Measurements from ENCODE around the gene TTC28. TPM values are rescaled to one million over a fixed set of nuclear protein-coding genes. Genes with fewer than 3 reads are reported as not detected.

Gene TTC28
- total RNA-seq, 2 experiments from 2014 or later: 0.71 to 0.97 TPM

DNA sequence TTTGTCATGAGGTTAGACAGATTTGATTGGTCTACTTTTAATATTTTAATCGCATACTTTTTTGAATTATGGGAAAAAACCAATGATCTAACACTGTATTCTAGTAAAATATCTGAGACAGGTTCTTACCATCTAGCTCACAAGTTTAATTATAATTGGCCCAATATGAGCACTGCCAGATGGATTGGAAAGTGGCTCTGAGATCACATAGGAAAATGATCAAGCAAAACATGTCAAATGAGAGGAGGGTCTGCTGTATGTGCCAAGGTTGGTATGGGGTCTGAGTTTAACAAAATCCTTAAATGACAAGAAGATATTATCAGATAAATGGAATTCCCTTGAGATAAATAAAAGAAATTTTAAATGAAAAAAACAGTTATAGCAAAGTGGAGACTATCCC is 264.7 kb downstream of the TTC28 start:
- no peaks in the 10 kb centered on the region for H3K4me1 Mint-ChIP-seq
- DNase-seq: no peak

DNA sequence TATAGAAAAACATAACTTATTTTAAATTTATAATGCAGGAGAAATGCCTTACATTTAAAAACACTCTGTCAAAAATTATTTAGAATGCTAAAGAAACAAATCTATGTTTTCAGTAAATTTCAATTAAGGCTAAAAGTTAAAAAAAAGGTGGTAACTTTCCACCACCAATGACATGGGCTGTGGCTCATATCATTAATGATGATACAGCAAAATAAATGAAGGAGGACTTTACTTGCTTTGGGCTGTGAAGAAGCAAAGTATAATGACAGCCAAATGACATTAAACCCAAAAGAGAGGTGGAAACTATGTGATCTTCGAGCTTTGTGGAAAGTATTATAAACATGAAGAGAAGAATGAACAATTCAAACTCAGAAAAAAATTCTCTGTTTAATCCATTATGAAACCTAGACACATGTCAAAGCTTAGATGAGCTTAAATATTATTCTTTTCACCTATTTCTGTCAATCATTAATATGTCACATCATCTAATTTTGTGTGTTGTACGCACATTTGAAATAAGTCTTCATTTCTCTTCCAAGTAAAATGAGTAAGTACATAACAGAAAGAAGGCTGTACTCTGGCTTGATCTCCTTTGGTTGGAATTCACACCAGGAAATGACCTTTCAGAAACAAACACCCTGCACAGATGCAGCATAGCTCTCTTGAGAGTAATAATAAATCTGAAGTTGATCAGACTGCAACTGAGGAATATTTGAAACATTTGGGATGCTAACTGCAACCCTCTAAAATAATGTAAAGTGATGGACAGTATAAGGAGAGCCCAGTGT is 265.8 kb downstream of the TTC28 start:
- POLR2A ChIA-PET: no interaction called here
- DNase-seq (no peak), ATAC-seq (ENCODE audit: low read depth) (no peak)
- no peaks in the 10 kb centered on the region for H3K4me1 Mint-ChIP-seq
- H3K4me3 Mint-ChIP-seq: no peak overlapping the region
- peaks cover 5% of the 10 kb centered on the region for H3K27me3 Mint-ChIP-seq
- no peak overlapping the region for H3K27ac Mint-ChIP-seq
- H3K9me3 Mint-ChIP-seq: no peaks in the 10 kb centered on the region
- no peaks in the 10 kb centered on the region for H3K36me3 Mint-ChIP-seq

More for the DNA sequence above, 264.7 kb downstream of the TTC28 start:
- H3K27me3 Mint-ChIP-seq: peaks cover 8% of the 10 kb centered on the region
- H3K9me3 Mint-ChIP-seq: no peaks in the 10 kb centered on the region
- no peak for ATAC-seq (ENCODE audit: low read depth)
- H3K27ac Mint-ChIP-seq: no peak overlapping the region
- POLR2A ChIA-PET: no interaction called here
- no peak overlapping the region for H3K4me3 Mint-ChIP-seq
- H3K36me3 Mint-ChIP-seq: no peaks in the 10 kb centered on the region

DNA sequence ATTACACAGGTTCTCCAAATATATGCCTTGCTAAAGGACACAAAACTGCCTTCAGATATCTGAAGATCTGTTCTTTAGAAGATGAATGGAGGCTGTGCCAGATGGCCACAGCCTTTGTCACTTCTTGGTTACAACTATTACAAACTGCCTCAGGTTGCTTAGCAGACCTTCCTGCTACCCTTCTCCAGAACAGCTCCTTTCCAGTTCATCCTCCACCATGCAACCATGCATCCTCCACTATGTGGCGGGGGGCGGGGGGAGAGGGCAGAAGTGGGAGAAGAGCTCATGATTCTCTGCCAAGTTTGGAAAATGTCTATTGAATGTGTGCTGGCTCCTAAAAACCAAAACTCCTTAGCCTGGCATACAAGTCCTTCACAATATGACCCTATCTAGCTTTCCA is 267.5 kb downstream of the TTC28 start:
- Mint-ChIP-seq H3K27ac (no peak overlapping the region), H3K36me3 (no peaks in the 10 kb centered on the region), H3K4me3 (no peak overlapping the region), H3K9me3 (no peaks in the 10 kb centered on the region), H3K27me3 (peaks cover 3% of the 10 kb centered on the region), H3K4me1 (no peaks in the 10 kb centered on the region)
- no peak for DNase-seq
- no peak for ATAC-seq (ENCODE audit: low read depth)
- POLR2A ChIA-PET: interaction anchor here (0.6 kb wide), 1 partner anchor 1438 kb away, joined by 4 read pairs; no protein-coding TSS in a partner anchor

DNA sequence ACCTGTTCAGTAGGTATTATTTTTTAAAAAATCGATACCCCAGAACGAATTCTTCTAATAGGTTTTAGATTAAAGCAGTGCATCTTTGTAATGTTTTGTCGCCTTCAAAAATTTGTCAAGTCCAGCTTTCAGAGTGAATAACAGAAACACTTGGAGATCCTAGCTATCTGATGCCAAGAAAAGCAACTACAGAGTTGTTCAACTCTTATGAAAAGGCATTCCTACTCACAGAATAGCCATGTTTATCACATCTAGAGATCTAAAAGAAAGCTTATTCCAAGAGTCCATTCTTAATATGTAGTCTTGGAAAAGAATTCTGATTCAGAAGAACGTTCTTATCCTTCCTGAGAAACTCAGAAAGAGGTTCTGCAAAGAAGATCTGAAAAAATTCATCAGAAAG is 268.5 kb downstream of the TTC28 start:
- Mint-ChIP-seq H3K4me3 (no peak overlapping the region), H3K27ac (no peak overlapping the region), H3K36me3 (no peaks in the 10 kb centered on the region), H3K9me3 (no peaks in the 10 kb centered on the region), H3K27me3 (no peaks in the 10 kb centered on the region), H3K4me1 (no peaks in the 10 kb centered on the region)
- POLR2A ChIA-PET: no interaction called here
- no peak for ATAC-seq (ENCODE audit: low read depth)
- no peak for DNase-seq

DNA sequence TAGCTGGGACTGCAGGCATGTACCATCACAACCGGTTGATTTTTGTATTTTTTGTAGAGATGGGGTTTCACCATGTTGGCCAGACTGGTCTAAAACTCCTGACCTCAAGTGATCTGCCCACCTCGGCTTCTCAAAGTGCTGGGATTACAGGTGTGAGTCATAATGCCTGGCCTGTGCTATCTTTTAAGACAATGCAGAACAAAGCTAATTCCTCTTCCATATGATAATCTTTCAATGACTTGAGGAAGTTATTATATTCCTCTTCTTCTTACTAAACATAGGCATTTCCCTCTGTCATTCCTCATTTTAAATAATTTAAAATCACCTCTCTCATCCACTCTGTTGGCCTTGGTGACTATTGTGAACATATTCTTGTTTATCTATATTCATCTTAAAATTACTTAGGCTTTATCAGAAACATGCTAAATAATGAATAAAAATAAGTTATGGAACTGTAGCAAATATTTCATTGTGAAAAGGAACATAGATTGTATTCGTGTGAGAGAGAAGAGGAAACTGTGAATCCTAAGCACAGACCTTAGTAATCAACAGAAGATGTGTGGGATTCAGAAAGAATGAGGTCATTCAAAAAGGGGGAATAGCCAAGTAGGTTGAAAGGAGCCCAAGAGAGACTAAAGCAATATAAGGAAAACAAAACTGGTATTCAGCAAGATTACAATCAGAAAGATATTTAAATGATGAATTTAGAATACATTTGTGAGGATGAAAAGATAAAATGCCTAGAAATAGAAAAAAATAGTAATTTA is 269.4 kb downstream of the TTC28 start:
- H3K4me3 Mint-ChIP-seq: no peak overlapping the region
- POLR2A ChIA-PET: no interaction called here
- DNase-seq: no peak
- H3K9me3 Mint-ChIP-seq: peaks cover 1% of the 10 kb centered on the region
- H3K27ac Mint-ChIP-seq: no peak overlapping the region
- no peaks in the 10 kb centered on the region for H3K27me3 Mint-ChIP-seq
- no peak for ATAC-seq (ENCODE audit: low read depth)
- H3K4me1 Mint-ChIP-seq: no peaks in the 10 kb centered on the region
- H3K36me3 Mint-ChIP-seq: peaks cover 1% of the 10 kb centered on the region

DNA sequence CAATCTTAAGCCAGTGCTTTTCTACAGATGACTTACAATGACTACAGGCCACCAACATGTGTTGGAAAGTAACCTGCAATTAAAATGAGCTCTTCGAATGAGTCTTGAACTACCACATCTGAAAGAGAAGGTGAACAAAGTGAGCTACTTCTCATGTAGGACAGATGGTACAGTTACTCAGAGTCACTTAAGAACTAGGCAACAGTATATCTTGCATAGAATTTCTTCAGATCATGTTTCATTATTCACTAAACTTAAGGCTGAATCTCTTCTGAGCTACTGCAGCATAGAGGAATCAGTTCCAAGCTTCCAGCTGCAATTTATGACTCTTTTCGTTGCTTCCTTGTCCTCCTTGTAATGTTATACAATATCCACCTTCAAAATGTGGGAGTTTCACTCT is 270.9 kb downstream of the TTC28 start:
- Mint-ChIP-seq H3K36me3 (peaks cover 2% of the 10 kb centered on the region), H3K27ac (no peak overlapping the region), H3K4me1 (no peaks in the 10 kb centered on the region), H3K27me3 (no peaks in the 10 kb centered on the region), H3K9me3 (peaks cover 4% of the 10 kb centered on the region), H3K4me3 (no peak overlapping the region)
- POLR2A ChIA-PET: no interaction called here
- ATAC-seq (ENCODE audit: low read depth): no peak
- DNase-seq: no peak

DNA sequence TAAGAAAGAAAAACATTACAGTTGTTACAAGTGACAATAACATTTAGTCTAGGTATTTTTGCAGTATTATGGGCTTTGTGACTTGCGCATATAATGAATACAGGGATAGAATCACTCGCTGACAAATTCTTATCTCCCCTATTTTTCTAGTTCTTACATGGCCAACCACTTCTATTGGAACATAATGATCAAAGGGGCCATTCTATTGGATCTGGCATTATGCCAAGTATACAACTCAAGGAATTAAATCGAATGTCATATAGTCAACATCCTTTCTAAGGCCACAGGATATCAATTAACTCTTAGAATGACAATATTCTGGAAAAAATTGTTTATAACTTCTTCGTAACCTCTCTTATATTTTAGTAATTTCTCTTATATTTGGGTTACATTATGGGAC is 272.0 kb downstream of the TTC28 start:
- no peaks in the 10 kb centered on the region for H3K4me1 Mint-ChIP-seq
- no peak for ATAC-seq (ENCODE audit: low read depth)
- H3K27ac Mint-ChIP-seq: no peak overlapping the region
- POLR2A ChIA-PET: no interaction called here
- no peaks in the 10 kb centered on the region for H3K27me3 Mint-ChIP-seq
- H3K36me3 Mint-ChIP-seq: peaks cover 2% of the 10 kb centered on the region
- H3K4me3 Mint-ChIP-seq: no peak overlapping the region
- DNase-seq: no peak
- peaks cover 4% of the 10 kb centered on the region for H3K9me3 Mint-ChIP-seq

DNA sequence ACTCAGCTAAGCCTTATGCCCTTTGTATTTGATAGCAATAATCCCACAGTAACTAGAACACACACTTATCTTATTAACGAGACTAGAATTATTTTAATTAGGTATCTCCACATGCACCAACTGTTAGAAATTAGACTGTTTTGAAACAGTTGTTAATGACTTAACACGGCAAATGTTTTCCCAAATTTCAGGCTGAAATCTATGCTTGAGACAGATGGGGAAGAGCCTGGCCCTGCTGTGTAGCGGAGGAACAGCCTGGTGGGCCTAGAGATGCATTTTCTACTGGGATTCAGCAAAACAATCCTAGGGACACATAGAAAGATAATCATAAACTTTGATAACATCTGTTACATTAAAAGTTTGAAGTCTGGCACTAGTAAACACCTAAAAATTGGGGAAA is 273.4 kb downstream of the TTC28 start:
- no peaks in the 10 kb centered on the region for H3K27me3 Mint-ChIP-seq
- H3K4me1 Mint-ChIP-seq: no peaks in the 10 kb centered on the region
- peaks cover 4% of the 10 kb centered on the region for H3K9me3 Mint-ChIP-seq
- ATAC-seq (ENCODE audit: low read depth) (no peak), DNase-seq (no peak)
- no peak overlapping the region for H3K27ac Mint-ChIP-seq
- POLR2A ChIA-PET: no interaction called here
- no peak overlapping the region for H3K4me3 Mint-ChIP-seq
- H3K36me3 Mint-ChIP-seq: peaks cover 2% of the 10 kb centered on the region

DNA sequence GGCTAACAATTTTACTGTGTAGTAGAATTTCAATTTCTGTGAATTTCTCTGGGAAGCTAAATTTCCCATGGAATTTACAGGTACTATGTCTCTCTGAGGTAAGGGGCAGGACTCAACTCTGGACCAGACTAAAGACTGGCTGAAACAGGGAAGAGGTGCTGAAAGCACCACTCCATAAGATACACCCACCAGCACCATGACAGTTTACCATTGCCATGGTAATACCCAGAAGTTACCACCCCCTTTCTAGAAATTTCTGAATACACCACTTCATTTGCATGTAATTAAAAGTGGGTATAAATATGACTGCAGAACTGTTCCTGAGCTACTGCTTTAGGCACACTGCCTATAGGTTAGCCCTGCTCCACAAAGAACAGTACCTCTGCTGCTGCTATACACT is 274.1 kb downstream of the TTC28 start:
- no peak for DNase-seq
- Mint-ChIP-seq H3K9me3 (peaks cover 6% of the 10 kb centered on the region), H3K27ac (no peak overlapping the region), H3K4me3 (no peak overlapping the region), H3K4me1 (no peaks in the 10 kb centered on the region), H3K36me3 (peaks cover 2% of the 10 kb centered on the region), H3K27me3 (no peaks in the 10 kb centered on the region)
- POLR2A ChIA-PET: no interaction called here
- ATAC-seq (ENCODE audit: low read depth): no peak

DNA sequence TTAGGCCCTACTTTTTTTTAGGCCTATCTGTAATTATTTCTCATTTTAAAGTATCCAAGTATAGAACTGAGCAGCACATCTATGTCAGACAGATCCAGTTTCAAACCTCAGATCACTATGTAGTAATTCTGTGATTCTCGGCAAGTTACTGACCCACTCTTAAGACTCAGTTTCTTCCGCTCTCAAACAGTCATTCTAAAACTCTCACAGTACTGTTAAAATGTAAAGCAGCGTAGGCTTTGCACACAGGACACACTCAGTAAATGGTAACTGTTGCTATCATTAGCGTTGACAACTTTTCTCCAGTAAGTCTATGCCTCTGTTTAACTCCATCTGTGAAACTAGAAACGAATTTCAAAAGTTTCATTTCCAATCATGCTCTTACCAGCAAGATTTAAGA is 277.1 kb downstream of the TTC28 start:
- peaks cover 6% of the 10 kb centered on the region for H3K9me3 Mint-ChIP-seq
- H3K36me3 Mint-ChIP-seq: peaks cover 2% of the 10 kb centered on the region
- peaks cover 6% of the 10 kb centered on the region for H3K4me1 Mint-ChIP-seq
- ATAC-seq (ENCODE audit: low read depth) (no peak), DNase-seq (no peak)
- no peak overlapping the region for H3K27ac Mint-ChIP-seq
- H3K27me3 Mint-ChIP-seq: no peaks in the 10 kb centered on the region
- no peak overlapping the region for H3K4me3 Mint-ChIP-seq
- POLR2A ChIA-PET: no interaction called here

DNA sequence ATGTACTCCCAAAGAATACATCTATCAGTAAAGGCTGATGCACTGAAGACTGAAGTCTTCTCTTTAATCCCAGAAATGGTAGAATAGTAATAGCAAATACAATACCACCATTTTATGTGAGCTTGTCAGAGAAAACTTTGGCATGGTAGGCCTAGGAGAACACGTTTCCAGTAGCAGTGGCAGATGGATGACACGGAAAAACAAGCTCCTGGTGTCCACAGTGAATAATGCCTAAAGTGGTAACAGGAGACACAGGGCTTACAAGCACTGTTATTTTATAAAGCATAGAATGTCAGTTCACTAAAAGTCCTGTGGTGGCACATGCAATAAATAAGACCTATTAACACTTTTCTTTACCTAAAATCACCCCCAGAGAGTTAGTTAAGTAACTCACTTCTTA is 277.6 kb downstream of the TTC28 start:
- peaks cover 10% of the 10 kb centered on the region for H3K4me1 Mint-ChIP-seq
- no peaks in the 10 kb centered on the region for H3K27me3 Mint-ChIP-seq
- peaks cover 2% of the 10 kb centered on the region for H3K36me3 Mint-ChIP-seq
- H3K27ac Mint-ChIP-seq: no peak overlapping the region
- no peak overlapping the region for H3K4me3 Mint-ChIP-seq
- DNase-seq (no peak), ATAC-seq (ENCODE audit: low read depth) (no peak)
- H3K9me3 Mint-ChIP-seq: peaks cover 6% of the 10 kb centered on the region
- POLR2A ChIA-PET: no interaction called here

DNA sequence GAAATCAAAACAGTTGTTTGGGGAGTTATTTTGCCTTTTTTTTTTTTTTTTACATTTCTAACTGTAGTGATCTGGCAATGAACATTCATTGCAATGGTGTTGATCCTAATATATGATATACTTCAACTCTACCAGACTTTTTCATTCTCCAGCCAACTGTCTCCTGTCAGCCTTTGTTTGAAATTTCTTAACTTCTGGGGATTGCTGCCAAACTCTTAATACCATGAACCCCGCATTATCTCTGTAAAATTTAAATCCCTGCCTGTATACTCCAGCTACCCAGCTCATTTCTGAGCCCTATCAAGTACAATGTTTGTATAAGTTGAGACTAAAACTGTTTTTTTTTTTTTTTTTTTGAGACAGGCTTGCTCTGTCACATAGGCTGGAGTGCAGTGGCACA is 280.7 kb downstream of the TTC28 start:
- POLR2A ChIA-PET: no interaction called here
- no peaks in the 10 kb centered on the region for H3K27me3 Mint-ChIP-seq
- DNase-seq (no peak), ATAC-seq (ENCODE audit: low read depth) (no peak)
- H3K4me3 Mint-ChIP-seq: no peak overlapping the region
- peaks cover 2% of the 10 kb centered on the region for H3K9me3 Mint-ChIP-seq
- no peak overlapping the region for H3K27ac Mint-ChIP-seq
- peaks cover 26% of the 10 kb centered on the region for H3K4me1 Mint-ChIP-seq
- no peaks in the 10 kb centered on the region for H3K36me3 Mint-ChIP-seq

DNA sequence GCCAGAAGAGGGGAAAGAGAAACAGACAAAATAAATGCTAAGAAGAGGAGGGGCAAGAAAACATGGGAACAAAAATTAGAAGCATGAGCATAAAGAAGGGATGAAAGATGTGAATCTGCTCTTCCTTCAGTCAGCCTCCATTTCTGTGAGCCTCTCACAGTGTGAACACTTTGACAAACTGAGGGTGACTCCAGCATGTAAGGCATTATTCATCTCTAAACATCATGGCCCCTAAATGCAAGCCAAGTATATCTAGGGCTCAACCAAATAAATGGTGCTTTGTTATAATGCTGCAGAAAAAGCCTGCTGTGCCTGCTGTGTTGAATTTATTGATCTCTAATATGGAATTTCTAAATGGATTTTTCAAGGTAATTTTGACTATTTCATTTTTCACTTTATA is 281.3 kb downstream of the TTC28 start:
- Mint-ChIP-seq H3K4me1 (peaks cover 26% of the 10 kb centered on the region), H3K27ac (no peak overlapping the region), H3K4me3 (no peak overlapping the region), H3K27me3 (no peaks in the 10 kb centered on the region), H3K36me3 (no peaks in the 10 kb centered on the region), H3K9me3 (peaks cover 2% of the 10 kb centered on the region)
- no peak for DNase-seq
- no peak for ATAC-seq (ENCODE audit: low read depth)
- POLR2A ChIA-PET: no interaction called here

DNA sequence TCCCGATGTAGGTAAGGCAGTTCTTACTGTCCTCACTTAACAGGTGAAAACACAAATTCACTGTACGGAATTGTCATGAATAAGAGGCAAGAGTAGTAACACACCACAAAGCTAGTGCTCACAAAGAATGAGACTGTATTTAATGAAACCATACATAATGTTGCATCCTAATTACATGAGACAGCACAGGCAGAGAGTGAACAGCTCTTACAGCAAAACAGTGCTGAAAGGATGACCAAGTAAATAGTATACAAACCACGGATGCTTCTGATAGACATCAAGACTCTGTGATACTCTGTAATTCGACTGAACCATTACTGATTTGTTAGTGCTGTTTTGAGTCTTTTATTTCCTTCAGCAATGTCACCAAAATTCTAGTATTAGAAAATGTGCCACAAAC is 282.3 kb downstream of the TTC28 start:
- no peak overlapping the region for H3K4me3 Mint-ChIP-seq
- ATAC-seq (ENCODE audit: low read depth) (no peak), DNase-seq (no peak)
- POLR2A ChIA-PET: interaction anchor here (1.1 kb wide), 1 partner anchor 22 kb away, joined by 4 read pairs; no protein-coding TSS in a partner anchor
- no peaks in the 10 kb centered on the region for H3K27me3 Mint-ChIP-seq
- H3K4me1 Mint-ChIP-seq: peaks cover 26% of the 10 kb centered on the region
- no peak overlapping the region for H3K27ac Mint-ChIP-seq
- peaks cover 2% of the 10 kb centered on the region for H3K9me3 Mint-ChIP-seq
- H3K36me3 Mint-ChIP-seq: no peaks in the 10 kb centered on the region

All from activated naive CD8-positive, alpha-beta T cell treated with anti-CD3 and anti-CD28 coated beads, Interleukin-2, amount 10 ng/mL, durations not matched to agents 7 days and 5 days (primary cell).